Suprapubic skin (tissue), 4 donors: Measurements from ENCODE around the gene UBC. TPM values are rescaled to one million over a fixed set of nuclear protein-coding genes. Genes with fewer than 3 reads are reported as not detected.
A peak's percentile ranks its signal among the peaks of the same experiment; 100 is the strongest.

Experiments
- DNase-seq, 2 donors: peaks; one replicate each; pipeline ENCODE4 v3.0.0-alpha.2; 2019; ENCODE audit warnings: low spot score in 2 of 2
- H3K27ac ChIP-seq: fragments of 200-600 bp; sonication (generic); one replicate; pipeline ENCODE4 v1.5.1; 2019
- H3K27me3 ChIP-seq: fragments of 200-600 bp; sonication (generic); one replicate; pipeline ENCODE4 v1.5.1; 2019
- H3K36me3 ChIP-seq: fragments of 200-600 bp; sonication (generic); one replicate; pipeline ENCODE4 v1.5.1; 2019
- H3K4me1 ChIP-seq: fragments of 200-600 bp; sonication (generic); one replicate; pipeline ENCODE4 v1.5.1; 2019
- H3K4me3 ChIP-seq: fragments of 200-600 bp; sonication (generic); one replicate; pipeline ENCODE4 v1.5.1; 2019; ENCODE audit warnings: mild to moderate bottlenecking
- H3K9me3 ChIP-seq: fragments of 200-600 bp; sonication (generic); one replicate; pipeline ENCODE4 v1.5.1; 2019
- EP300 ChIP-seq: sonication (generic); formaldehyde crosslinking; IDR thresholded peaks from one replicate; pipeline ENCODE4 v1.6.1; 2017; ENCODE audit warnings: antibody characterized with exemption
- POLR2A ChIP-seq, 2 donors: fragments of 450-650 bp; IDR thresholded peaks; one replicate each; pipeline ENCODE4 v1.6.1; 2017; ENCODE audit warnings: antibody characterized with exemption in 2 of 2, mild to moderate bottlenecking in 2 of 2, moderate library complexity in 2 of 2
- POLR2AphosphoS5 ChIP-seq, 3 donors: sonication (generic); formaldehyde crosslinking; IDR thresholded peaks; one replicate each; pipeline ENCODE4 v1.6.1; 2017; ENCODE audit warnings: antibody characterized with exemption in 3 of 3
- WGBS: methylation state at CpG from one replicate; pipeline ENCODE4 v1.1.5; 2018; 5-methylcytosine and 5-hydroxymethylcytosine counted together
- total RNA-seq, 4 donors: library from RNA; depleted of rRNA; stranded (reverse); fragments of >200 nt; gene quantifications; one replicate each; pipeline ENCODE4 v1.1.0, GENCODE V29; 2016
- TF ChIP-seq, protein P1 (sequence below), 2 donors: fragments of 200-600 bp in 1 of 2; fragments of 450-650 bp in 1 of 2; sonication (generic) in 1 of 2; IDR thresholded peaks; one replicate each; pipeline ENCODE4 v1.5.1; 2016 to 2019; ENCODE audit warnings: antibody characterized with exemption in 2 of 2, mild to moderate bottlenecking in 1 of 2, moderate library complexity in 1 of 2

The UBC gene
- total RNA-seq, 4 donors from 2014 or later, result 1,287 to 1,717 (median 1,373) TPM

DNA sequence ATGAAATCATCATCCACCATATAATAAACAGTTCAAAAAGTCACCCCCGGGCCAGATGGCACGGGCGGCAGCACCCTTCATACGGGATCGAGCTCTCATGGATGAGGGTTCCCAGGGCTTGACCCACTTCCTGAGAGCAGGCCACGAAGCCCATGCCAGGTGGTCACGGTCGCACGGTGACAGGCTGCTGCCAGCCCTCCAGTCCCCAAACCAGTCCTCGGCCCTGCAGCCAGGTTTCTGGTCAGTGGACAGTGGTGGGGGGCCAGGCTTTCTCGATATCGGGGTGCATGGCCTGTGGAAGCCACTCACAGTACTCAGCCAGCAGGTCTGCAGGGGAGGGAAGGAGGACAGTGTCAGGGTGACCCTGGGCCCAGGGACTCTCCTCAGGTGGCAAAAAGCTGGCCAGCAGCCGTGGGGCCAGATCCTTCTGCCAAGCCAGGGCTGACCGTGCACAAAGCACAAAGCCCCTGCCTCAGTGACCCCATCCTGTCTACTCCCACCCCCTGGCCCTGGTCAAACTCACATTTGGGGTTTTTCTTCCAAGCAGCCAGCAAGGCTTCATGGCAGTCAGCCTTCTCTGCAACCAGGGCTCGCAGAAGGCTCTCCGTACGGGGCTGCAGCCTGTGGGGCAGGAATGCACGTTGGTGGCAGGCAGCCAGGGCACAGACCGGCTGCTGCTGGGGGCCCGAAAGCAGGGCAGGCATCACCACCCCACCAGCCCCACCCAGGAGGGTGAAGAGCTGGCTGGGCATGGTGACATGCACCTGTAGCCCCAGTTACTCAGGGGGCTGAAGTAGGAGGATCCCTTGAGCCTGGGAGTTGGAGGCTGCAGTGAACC lies 33.3 kb upstream of the UBC start:
- Histone ChIP-seq H3K36me3 (peaks cover 77% of the 10 kb centered on the region), H3K27ac (no peak overlapping the region), H3K9me3 (no peaks in the 10 kb centered on the region), H3K4me1 (no peaks in the 10 kb centered on the region), H3K4me3 (no peak overlapping the region), H3K27me3 (no peaks in the 10 kb centered on the region)
- no peak for DNase-seq
- WGBS, result 95% methylated on average over 19 of the region's 20 CpGs
- TF ChIP-seq, protein P1, sequence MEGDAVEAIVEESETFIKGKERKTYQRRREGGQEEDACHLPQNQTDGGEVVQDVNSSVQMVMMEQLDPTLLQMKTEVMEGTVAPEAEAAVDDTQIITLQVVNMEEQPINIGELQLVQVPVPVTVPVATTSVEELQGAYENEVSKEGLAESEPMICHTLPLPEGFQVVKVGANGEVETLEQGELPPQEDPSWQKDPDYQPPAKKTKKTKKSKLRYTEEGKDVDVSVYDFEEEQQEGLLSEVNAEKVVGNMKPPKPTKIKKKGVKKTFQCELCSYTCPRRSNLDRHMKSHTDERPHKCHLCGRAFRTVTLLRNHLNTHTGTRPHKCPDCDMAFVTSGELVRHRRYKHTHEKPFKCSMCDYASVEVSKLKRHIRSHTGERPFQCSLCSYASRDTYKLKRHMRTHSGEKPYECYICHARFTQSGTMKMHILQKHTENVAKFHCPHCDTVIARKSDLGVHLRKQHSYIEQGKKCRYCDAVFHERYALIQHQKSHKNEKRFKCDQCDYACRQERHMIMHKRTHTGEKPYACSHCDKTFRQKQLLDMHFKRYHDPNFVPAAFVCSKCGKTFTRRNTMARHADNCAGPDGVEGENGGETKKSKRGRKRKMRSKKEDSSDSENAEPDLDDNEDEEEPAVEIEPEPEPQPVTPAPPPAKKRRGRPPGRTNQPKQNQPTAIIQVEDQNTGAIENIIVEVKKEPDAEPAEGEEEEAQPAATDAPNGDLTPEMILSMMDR (IDR thresholded peaks at IDR 0.05), result no peak
- TF ChIP-seq POLR2AphosphoS5 (IDR thresholded peaks at IDR 0.05), result no peak
- no peak for TF ChIP-seq EP300
- TF ChIP-seq POLR2A (IDR thresholded peaks at IDR 0.05), result no peak

DNA sequence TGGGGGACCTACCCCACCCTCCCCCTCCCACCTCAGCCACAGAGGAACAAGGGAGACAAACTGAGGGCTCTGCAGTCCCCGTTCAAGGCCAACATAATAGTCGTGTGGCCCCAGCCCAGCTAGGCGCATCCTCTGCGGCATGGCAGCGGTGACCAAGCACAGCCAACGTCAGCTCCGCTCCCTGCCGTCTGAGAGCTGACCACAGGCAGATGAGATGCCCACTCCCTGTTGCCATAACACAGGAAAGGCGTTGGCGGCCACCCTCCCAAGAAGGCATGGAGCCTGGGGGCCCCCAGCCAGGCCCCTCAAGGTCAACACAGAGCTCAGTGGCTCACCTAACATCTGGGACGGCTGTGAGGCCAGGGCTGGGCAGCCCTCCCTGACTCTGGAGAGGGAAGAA lies 32.6 kb upstream of the UBC start:
- no peaks in the 10 kb centered on the region for H3K27me3 ChIP-seq
- no peak overlapping the region for H3K27ac ChIP-seq
- H3K4me3 ChIP-seq, result no peak overlapping the region
- TF ChIP-seq POLR2A (IDR thresholded peaks at IDR 0.05) (no peak), EP300 (no peak), POLR2AphosphoS5 (IDR thresholded peaks at IDR 0.05) (no peak)
- TF ChIP-seq, protein P1 (IDR thresholded peaks at IDR 0.05), result no peak
- WGBS, result 100% methylated on average over 1 of the region's 11 CpGs
- DNase-seq, result no peak
- peaks cover 70% of the 10 kb centered on the region for H3K36me3 ChIP-seq
- H3K4me1 ChIP-seq, result no peaks in the 10 kb centered on the region
- no peaks in the 10 kb centered on the region for H3K9me3 ChIP-seq

DNA sequence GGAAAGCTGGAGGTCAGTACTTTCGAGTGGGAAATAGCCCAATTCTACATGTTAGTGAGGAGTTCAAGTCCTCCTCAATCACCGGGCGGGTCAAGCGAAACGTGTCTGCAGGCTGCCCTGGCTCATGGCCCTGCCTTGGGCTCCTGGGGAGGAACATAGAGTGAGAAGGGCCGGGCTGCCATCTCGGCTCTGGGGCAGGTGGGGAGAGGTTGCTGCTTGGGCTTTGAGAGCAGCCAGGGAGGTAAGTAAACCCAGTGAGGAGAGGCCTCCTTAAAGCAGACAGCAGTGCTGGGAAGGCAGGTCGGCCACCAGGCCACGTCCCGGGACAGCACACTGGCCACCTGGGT lies 32.0 kb upstream of the UBC start:
- Histone ChIP-seq H3K4me3 (no peak overlapping the region), H3K4me1 (no peaks in the 10 kb centered on the region), H3K9me3 (no peaks in the 10 kb centered on the region), H3K27me3 (no peaks in the 10 kb centered on the region), H3K36me3 (peaks cover 64% of the 10 kb centered on the region), H3K27ac (no peak overlapping the region)
- no peak for TF ChIP-seq POLR2AphosphoS5 (IDR thresholded peaks at IDR 0.05)
- TF ChIP-seq POLR2A (IDR thresholded peaks at IDR 0.05), result no peak
- TF ChIP-seq, protein P1 (IDR thresholded peaks at IDR 0.05), result no peak
- no peak for TF ChIP-seq EP300
- DNase-seq, result no peak
- WGBS, result 88% methylated on average over 7 of the region's 10 CpGs

DNA sequence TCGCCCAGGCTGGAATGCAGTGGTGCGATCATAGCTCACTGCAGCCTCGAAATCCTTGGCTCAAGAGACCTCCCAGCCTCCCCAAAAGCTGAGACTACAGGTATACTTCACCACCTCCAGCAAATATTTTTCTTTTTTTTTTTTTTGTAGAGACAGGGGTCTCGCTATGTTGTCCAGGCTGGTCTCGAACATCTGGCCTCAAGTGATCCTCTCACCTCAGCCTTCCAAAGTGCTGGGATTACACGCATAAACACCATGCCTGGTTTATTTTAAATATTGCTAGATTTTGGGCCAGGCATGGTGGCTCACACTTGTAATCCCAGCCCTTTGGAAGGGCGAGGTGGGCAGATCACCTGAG lies 26.7 kb upstream of the UBC start:
- no peaks in the 10 kb centered on the region for H3K9me3 ChIP-seq
- H3K27ac ChIP-seq, result peak overlapping the region; percentile 77
- peaks cover 36% of the 10 kb centered on the region for H3K4me1 ChIP-seq
- peak overlapping the region; percentile 46 for H3K4me3 ChIP-seq
- TF ChIP-seq POLR2A (IDR thresholded peaks at IDR 0.05) (no peak), POLR2AphosphoS5 (IDR thresholded peaks at IDR 0.05) (no peak), EP300 (no peak)
- TF ChIP-seq, protein P1 (IDR thresholded peaks at IDR 0.05), result no peak
- no peak for DNase-seq
- 74% methylated on average over 7 of the region's 7 CpGs for WGBS
- H3K27me3 ChIP-seq, result no peaks in the 10 kb centered on the region
- H3K36me3 ChIP-seq, result peaks cover 11% of the 10 kb centered on the region

DNA sequence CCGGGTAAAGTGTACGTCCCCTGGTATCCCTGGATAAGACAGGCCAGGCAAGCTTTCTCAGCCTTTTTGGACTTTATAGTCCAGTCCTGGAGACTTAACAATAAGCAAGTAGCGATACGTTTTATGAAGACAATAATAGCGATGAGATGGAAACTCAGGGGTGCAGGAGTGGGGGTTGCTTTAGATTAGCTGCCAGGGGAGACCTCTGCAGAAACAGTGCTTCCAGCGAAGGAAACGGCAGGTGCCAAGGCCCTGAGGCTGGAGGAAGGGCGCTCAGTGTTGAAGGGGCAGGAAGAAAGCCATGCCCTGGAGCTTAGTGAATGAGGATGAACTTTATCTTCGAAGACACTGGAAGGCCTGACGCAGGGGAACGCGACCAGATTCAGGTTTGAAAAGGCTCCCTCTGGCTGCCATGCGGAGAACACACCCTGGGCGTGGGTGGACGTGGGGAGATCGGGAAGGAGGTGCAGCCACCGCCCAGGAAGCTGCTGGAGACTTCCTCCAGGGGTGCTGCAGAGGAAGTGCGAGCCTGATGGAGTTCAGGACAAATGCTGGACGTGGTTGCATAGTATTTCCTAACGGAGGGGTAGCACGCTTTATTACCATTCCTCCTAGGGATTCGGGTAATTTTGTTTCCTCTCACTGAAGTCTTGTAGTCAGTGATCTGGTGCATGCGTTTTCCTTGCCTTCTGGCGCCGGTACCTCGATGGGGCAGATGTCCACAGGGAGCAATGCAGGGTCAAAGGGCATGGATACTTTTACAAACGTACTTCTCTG lies 26.1 kb upstream of the UBC start:
- 8% methylated on average over 27 of the region's 27 CpGs for WGBS
- H3K4me1 ChIP-seq, result peaks cover 36% of the 10 kb centered on the region
- TF ChIP-seq POLR2AphosphoS5 (IDR thresholded peaks at IDR 0.05) (peak in 2 of 3 donors; percentile 57 to 89), POLR2A (IDR thresholded peaks at IDR 0.05) (no peak), EP300 (no peak)
- TF ChIP-seq, protein P1 (IDR thresholded peaks at IDR 0.05), result peak; percentile 96

More for the DNA sequence above, 26.1 kb upstream of the UBC start:
- Histone ChIP-seq H3K27me3 (no peaks in the 10 kb centered on the region), H3K27ac (peak overlapping the region; percentile 77), H3K36me3 (peaks cover 8% of the 10 kb centered on the region), H3K4me3 (peak overlapping the region; percentile 46), H3K9me3 (no peaks in the 10 kb centered on the region)
- DNase-seq, result peak; percentile 93 to 97
